Stimulated activated CD8-positive, alpha-beta memory T cell treated with anti-CD3 and anti-CD28 coated beads, Interleukin-15, amount 100 ng/mL, for 24 hours (primary cell): ENCODE measurements around the gene PRPS2.

Experiments used
- DNase-seq: peaks from one replicate; pipeline ENCODE4 v3.0.0-alpha.2; 2020; ENCODE audit warnings: low read depth

PRPS2 gene

DNA sequence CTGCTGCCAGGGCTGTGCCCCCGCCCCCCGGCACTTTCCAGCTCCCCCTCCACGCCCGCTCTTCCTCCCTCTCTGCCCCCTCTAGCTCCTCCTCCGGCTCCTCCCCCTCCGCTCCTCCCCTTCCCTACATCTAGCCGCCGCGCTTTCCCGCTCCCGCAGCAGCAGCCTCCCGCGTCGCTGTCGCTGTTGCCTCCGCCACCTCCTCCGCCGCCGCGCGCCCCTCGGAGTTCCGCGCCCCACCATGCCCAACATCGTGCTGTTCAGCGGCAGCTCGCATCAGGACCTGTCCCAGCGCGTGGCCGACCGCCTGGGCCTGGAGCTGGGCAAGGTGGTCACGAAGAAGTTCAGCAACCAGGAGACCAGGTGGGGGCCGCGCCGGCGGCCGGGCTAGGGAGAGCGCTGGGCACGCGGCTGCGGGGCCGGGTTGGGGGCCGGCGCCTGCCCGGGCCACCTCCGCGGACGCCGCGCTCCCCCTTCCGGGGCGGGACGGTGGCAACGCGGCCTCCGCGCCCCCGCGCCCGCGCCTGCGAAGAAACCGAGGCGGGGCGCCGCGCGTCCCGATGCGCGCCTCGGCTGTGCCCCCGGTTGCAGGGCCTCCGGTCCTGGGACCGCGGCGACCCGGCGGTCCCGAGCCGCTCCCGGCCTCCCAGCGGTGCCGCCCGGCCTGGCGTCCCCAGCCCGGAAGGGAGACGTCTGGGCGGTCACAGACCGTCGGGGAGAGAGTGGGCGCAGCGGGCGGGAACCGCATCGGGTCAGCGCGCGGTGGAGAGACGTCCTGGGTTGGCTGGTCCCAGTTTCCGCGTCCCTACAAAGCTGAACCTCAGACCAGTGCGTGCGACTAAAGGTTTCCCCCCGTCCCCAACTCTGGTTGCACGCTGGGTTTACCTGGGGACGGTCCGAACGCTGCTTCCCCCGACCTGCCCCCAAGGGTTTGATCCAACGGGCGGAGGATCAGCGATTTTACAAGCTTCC lies at the start of gene PRPS2:
Gene PRPS2 (plus strand): TSS at position 156 of the 972 bp plus-strand sequence. CDS start 86 bp downstream, at position 242.
- peak; percentile 30 for DNase-seq

DNA sequence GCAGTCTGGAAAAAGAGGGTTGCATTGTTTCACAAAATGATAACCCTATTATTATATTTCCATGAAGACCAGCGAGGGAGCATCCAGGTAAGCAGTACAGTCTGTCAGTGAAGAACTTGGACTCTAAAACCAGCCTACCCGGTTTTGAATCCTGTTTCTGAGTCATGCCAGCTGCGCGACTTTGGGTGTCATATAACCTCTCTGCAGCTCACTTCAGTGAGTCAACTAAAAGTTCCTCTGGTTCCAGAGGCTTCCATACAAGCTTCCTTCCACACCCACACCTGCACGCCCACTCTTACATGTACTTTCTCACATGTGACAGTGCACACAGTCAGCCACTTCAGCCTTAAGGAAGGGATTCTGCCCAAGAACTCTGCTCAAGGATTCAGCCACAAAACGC lies 49.8 kb upstream of the PRPS2 start:
- no peak for DNase-seq

- no peak for DNase-seq
Observed at GRCh38 chrX:12747433-12747832, 43.8 kb upstream of the PRPS2 start.

DNA sequence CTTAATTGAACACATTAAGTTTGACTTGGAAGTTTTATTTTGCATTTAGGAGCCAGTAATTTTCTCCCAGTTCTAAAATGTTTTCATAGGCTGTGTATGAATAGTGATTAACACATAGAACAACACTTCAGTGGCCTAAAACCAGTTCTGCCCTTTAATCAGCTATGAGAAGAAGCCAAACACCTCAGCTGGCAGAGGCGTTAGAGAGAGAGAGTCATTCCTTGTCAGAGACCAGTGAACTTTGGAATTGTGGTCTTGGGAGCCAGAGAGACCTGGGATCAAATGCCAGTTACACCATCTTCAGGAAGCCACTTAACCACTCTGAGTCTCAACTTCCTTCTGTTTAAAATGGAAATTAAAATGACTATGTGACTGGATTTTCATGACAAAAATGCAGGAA lies 39.3 kb upstream of the PRPS2 start:
- no peak for DNase-seq

- no peak for DNase-seq
Observed at GRCh38 chrX:12753366-12753765, 37.8 kb upstream of the PRPS2 start.

DNA sequence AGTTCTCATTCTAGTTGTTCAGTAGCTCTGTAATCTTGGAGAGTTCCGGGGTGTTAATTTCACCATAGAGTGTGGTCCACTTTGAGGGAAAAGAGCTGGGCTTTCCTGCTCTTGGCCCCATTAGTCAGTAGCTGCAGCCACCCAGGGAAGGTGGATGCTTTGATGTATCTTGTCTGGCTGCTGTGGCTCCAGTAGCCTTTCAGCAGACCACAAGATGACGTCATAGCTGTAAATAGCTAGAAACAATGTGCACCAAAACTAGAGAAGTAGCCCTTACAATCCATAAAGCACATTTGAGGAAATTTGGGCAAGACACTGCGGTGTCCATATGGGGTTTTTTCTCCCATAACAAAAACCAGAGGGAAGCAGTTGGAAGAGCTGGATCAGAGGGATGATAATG lies 32.9 kb upstream of the PRPS2 start:
- no peak for DNase-seq

DNA sequence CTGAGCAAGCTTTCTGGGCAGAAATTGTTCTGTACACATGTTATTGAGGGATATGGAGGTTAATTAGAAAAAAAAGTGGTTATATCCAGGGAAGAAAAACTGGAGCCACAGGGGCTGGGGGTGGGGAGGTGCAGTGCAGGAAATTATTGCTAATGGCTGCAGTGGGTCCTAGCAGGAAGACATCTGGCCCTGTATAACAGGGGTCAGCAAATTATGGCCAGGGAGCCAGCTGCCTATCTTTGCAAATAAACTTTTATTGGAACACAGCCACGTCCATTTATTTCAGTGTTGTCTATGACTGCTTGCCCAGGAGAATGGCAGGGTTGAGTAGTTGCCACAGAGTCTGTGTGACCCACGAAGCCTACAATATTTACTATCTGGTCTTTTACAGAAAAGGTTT lies 23.4 kb upstream of the PRPS2 start:
- no peak for DNase-seq

DNA sequence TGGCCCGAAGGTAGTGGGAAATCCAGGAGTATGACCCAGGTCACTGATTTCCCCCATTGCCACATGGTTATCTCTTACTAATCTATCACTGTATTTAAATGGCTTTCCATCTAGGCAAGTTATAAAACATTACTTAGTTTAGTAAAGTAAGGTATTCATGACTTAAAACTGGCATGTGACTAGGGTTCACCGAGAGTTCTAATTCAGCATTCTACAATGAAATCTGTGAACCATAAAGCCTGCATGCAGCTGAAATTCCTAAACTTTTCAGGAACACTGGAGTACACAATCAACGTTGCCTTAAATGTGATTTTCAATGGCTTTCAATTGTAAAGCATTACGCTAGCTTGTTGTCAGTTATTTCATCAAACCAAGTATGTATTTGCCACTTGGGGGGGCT lies 22.7 kb upstream of the PRPS2 start:
- DNase-seq: no peak

- no peak for DNase-seq
Observed at GRCh38 chrX:12770440-12770839, 20.8 kb upstream of the PRPS2 start.

GRCh38 chrX:12771445-12772069 lies 19.7 kb upstream of the PRPS2 start:
- peak; percentile 37 for DNase-seq

DNA sequence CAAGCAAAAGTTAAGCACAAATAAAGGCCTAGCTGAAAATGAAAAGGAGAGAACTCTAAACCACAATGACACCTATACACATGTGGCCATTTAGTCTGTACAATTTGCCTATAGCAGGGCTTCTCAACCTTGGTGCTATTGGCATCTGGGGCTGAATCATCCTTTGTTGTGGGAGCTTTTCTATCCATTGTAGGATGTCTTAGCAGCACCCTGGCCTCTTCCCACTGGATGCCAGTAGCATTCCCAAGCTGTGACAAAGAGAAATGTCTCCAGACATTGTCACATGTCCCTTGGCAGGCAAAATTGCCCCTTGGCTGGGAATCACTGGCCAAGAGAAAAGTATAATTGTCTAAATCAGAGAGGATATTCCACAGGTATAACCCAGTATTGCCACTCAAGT lies 13.5 kb upstream of the PRPS2 start:
- no peak for DNase-seq

DNA sequence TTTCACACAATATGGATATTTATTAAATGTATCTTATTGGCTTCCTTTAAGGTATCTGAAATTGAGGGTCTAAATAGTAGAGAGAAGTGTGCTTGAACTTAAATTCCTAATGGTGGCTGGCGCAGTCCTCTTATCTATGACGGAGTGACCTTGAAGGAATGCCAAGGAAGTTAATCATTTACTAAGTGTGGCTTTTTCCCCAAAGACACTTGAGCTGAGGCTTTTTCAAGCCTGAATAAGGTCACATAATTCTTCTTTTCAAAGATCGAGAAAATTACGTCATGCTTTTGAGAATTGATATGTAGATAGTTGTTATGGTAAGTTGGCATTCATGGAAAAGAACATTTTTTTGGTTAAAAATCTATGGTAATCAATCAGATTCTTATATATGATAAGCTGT lies 11.7 kb upstream of the PRPS2 start:
- DNase-seq: no peak

DNA sequence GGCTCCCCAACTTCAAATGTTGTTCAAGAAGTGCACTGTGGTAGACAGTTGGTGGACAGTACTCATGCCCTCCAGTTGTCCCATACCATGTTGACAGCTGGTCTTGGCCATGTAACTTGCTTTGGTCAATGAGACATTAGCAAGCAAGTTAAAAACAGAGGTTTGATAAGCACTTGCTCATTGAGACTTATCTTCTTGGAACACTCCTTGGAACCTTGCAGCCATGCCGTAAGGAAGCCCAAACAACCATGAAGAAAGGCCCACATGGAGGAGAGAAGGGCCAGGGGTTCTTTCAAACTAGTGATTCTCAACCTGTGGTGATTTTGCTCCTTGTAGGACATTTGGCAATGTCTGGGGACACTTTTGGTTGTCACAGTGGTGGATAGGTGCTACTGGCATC lies 2.6 kb upstream of the PRPS2 start:
- DNase-seq: no peak

GRCh38 chrX:12789976-12790375 lies 1.2 kb upstream of the PRPS2 start:
- no peak for DNase-seq

- DNase-seq: no peak
Observed at GRCh38 chrX:12790885-12791256, 341 bp upstream of the PRPS2 start.

- DNase-seq: no peak
Observed at GRCh38 chrX:12792711-12793110, 1.5 kb downstream of the PRPS2 start.

DNA sequence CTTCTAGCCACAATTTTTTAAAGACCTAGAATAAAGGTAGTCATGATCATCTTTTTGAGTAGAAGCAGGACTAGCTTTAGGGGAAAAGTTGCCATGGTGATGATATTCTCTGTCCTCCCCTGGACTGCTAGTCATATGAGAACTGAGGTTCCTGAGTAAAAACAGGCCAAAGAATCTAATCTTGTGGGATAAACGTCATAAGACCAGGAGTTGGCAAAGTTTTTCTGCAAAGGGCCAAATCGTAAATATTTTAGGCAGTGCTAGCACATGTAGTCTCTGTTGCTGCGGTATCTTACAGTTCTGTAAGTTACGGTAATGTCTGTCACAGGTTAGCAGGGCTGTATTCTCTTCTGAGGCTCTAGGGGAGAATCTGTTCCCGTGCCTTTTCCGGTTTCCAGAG lies 3.4 kb downstream of the PRPS2 start:
- no peak for DNase-seq

DNA sequence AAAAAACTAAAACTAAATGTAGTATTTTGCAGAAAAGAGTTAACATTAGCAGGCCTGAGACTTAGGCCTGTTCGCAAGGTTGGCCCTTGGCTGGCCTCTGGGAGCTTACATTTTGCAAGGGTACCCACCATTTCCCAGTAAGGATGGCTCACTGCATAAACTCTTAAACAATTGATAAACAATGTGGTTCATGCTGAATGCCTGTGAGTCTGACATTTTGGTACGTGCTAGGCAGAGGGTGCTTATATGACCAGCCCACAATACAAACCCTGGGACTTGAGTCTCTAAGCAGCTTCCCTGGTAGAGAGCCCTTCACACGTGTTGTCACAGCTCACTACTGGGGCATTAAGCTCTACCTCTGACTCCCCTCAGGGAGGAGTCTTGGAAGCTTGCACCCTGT lies 7.4 kb downstream of the PRPS2 start:
- DNase-seq: no peak

DNA sequence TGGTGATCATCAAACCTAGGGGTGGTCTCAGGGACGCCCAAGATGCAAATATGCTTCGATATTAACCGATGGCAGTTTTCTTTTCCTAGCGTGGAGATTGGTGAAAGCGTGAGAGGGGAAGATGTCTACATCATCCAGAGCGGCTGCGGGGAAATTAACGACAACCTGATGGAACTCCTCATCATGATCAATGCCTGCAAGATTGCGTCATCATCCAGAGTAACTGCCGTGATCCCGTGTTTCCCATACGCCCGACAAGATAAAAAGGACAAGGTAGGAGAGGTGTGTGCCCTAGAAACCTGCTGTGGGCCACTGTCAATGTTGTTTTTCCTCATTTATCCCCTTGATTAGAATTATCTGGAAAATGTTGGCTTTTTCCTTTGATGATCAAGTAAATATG lies 7.9 kb downstream of the PRPS2 start:
- DNase-seq: no peak

DNA sequence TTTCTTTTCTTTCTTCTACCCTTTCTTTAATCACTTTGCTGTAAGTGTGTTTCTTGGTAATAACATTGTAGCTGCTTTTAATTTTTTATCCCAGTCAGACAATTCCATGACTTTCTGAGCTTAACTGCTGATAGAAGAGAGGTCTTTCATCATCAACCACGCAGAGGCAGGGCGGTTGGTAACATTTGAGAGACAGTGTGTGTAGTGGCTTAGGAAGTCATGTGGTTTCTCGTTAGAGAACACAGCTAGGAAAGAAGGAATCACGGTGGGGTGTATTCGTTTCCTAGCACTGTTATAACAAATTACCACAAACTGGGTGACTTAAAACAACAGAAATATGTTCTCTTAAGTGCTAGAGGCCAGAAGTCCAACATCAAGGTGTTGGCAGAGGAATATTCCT lies 11.5 kb downstream of the PRPS2 start:
- no peak for DNase-seq

DNA sequence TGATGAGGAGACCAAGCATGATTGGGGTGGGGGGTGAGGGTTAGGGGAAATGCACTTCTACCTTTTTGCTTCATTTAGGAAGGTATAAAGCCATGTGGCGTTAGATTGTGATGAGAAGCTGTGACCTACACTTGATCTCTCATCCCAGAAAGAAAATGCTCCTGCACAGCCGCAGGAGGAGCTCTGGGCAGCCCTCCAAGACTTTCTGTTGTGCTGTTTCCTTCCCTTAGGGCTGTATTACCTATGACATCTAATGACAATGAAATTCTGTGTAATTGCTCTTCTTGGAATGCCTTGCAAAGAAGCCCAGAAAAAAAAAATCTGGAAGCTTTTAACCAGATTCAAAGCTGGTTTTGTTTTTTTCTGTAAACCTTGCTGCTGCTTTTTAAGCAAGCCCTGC lies 13.4 kb downstream of the PRPS2 start:
- DNase-seq: no peak

DNA sequence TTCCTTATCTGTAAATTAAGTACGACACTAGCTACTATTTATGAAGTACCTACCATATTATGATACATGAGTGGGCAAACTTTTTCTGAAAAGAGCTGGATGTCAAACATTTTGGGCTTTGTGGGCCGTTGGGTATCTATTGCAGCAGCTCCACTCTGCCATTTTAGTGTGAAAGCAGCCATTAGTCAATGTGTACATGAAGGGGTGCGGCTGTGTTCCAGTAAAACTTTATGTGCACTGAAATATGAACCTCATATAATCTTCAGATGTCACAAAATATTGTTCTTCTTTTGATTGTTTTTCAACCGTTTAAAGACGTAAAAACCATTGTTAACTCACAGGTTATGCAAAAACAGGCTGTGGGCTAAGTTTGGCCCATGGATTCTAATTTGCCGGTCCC lies 14.1 kb downstream of the PRPS2 start:
- DNase-seq: no peak

DNA sequence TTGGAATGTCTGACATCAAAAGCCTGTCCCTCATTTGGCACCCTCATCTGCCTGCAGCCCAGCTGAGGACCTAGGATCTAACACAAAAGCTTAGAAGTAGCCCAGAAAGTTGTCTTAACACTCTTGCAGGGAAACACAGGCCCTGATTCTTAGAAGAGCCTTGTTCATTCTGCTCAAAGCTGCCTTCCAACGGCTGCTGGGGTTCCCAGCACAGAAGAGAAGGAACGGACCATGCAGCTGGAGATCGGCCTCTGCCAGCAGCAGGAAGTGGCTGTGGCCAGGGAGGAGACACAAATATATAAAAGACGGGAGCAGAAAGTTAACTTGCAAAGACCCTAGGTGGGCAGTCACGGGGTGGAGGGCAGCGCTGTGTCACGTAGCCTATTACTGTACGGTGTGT lies 20.4 kb downstream of the PRPS2 start:
- no peak for DNase-seq

- DNase-seq: no peak
Observed at GRCh38 chrX:12814420-12814819, 23.2 kb downstream of the PRPS2 start.
